Measurements from ENCODE around the gene PRLH.

Gene PRLH

DNA sequence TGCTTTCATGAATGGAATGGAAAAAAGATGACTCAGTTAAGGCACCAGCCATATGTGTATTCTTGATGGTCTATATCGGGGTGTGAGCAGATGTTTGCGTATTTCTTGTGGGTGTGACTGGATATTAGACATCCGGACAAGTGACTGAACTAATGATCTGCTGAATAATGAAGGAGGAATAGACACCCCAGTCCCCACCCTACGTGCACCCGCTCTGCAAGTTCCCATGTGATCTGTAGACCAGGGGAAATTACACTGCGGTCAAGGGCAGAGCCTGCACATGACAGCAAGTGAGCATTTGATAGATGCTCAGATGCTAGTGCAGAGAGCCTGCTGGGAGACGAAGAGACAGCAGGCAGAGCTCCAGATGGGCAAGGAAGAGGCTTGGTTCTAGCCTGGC, 12.4 kb upstream of the PRLH start:
- TF ChIP-seq POLR2AphosphoS5 (IDR thresholded peaks at IDR 0.05; ENCODE audit: low read depth, low read length), result no peak
- no peak for TF ChIP-seq TAF1 (IDR thresholded peaks at IDR 0.05; ENCODE audit: borderline replicate concordance, low read depth, low read length)
- no peak for TF ChIP-seq POLR2A (IDR thresholded peaks at IDR 0.05; ENCODE audit: low read depth, low read length)

GRCh38 chr2:237555560-237555959, 10.8 kb upstream of the PRLH start:
- FAIRE-seq (no peak), DNase-seq (ENCODE audit: insufficient read length) (no peak)
- no peak for TF ChIP-seq POLR2A (IDR thresholded peaks at IDR 0.05; ENCODE audit: low read depth, low read length)
- TF ChIP-seq POLR2AphosphoS5 (IDR thresholded peaks at IDR 0.05; ENCODE audit: low read depth, low read length), result no peak
- TF ChIP-seq TAF1 (IDR thresholded peaks at IDR 0.05; ENCODE audit: borderline replicate concordance, low read depth, low read length), result no peak

More for the DNA sequence above, 12.4 kb upstream of the PRLH start:
- FAIRE-seq (peak; percentile 56), DNase-seq (ENCODE audit: insufficient read length) (no peak)

GRCh38 chr2:237556773-237557632, 9.4 kb upstream of the PRLH start:
- DNase-seq (ENCODE audit: insufficient read length) (peak; percentile 64), FAIRE-seq (peak; percentile 96)

DNA sequence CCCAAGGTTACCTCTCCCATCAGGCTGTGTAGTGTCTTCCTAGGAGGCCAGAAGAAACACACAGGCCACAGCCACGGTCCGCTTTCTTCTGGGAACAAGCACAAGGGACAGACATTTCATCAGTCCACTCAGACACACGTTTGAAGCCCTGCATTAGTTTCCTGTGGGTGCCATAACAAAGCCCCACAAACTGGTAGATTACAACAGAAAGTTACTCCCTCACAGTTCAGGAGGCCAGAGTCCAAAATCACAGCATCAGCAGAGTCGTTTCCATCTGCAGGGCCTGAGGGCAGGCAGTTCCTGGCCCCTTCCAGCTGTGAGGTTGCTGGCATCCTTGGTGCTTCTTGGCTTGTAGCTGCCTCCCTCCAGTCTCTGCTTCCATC, 8.8 kb upstream of the PRLH start:
- no peak for TF ChIP-seq POLR2AphosphoS5 (IDR thresholded peaks at IDR 0.05; ENCODE audit: low read depth, low read length)
- no peak for TF ChIP-seq TAF1 (IDR thresholded peaks at IDR 0.05; ENCODE audit: borderline replicate concordance, low read depth, low read length)
- TF ChIP-seq POLR2A (IDR thresholded peaks at IDR 0.05; ENCODE audit: low read depth, low read length), result no peak
- FAIRE-seq, result no peak
- DNase-seq (ENCODE audit: insufficient read length), result no peak

More at GRCh38 chr2:237556773-237557632, 9.4 kb upstream of the PRLH start:
- TF ChIP-seq POLR2AphosphoS5 (IDR thresholded peaks at IDR 0.05; ENCODE audit: low read depth, low read length), result no peak
- no peak for TF ChIP-seq POLR2A (IDR thresholded peaks at IDR 0.05; ENCODE audit: low read depth, low read length)
- no peak for TF ChIP-seq TAF1 (IDR thresholded peaks at IDR 0.05; ENCODE audit: borderline replicate concordance, low read depth, low read length)

DNA sequence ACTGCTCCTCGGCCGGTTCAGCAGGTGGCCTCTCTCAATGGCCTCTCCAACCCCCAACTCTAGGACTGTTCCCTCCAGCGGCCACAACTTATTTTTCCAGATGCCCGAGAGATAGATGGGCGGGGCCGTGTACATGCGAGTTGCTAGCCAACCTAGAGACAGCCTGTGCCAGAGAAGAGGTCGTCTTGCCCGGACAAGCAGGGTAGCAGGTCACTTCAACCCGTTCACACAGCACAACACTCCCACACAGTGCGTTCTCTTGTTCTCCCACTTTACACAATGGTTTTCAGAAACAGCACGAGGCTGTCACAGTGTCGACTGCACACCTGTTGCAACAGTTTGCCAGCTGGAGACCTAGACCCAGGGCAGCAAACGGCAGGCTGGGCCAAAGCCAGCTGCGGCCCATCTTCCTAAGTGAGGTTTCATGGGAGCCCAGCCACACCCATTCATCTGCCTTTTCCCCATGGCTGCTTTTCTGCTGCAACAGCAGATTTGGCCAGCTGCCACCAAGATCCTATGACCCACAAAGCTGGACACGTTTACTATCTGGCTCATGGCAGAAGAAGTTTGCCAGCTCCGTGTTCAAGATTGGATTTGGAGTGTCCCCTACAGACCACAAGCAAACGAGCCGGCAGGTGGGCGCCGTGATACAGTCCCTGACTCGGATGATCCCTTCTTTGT, 7.3 kb upstream of the PRLH start:
- DNase-seq (ENCODE audit: insufficient read length) (no peak), FAIRE-seq (no peak)
- TF ChIP-seq POLR2AphosphoS5 (IDR thresholded peaks at IDR 0.05; ENCODE audit: low read depth, low read length) (no peak), POLR2A (IDR thresholded peaks at IDR 0.05; ENCODE audit: low read depth, low read length) (no peak), TAF1 (IDR thresholded peaks at IDR 0.05; ENCODE audit: borderline replicate concordance, low read depth, low read length) (no peak)

- FAIRE-seq (no peak), DNase-seq (ENCODE audit: insufficient read length) (no peak)
- TF ChIP-seq POLR2AphosphoS5 (IDR thresholded peaks at IDR 0.05; ENCODE audit: low read depth, low read length) (no peak), POLR2A (IDR thresholded peaks at IDR 0.05; ENCODE audit: low read depth, low read length) (no peak), TAF1 (IDR thresholded peaks at IDR 0.05; ENCODE audit: borderline replicate concordance, low read depth, low read length) (no peak)
Observed at GRCh38 chr2:237561221-237561620, 5.2 kb upstream of the PRLH start.

DNA sequence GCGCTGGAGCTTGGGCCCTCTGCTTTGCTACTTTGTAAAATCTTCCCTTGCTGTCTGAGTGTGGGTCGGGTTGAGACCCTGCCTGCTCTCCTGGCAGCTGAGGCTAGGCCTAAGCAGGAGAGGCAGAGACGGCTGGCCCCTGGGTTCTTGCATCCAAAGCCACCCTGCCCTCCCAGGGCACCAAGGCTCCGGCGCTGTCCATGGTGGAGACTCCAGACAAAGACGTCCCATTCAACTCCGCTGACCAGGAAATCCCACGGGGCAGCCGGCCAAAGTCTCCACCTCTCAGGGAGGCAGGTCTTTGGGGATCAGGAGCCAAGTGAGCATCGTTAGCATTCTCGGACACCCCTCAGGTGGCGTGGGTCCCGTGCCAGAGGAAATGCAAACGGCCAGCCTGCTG, 2.6 kb upstream of the PRLH start:
- FAIRE-seq (no peak), DNase-seq (ENCODE audit: insufficient read length) (no peak)
- TF ChIP-seq TAF1 (IDR thresholded peaks at IDR 0.05; ENCODE audit: borderline replicate concordance, low read depth, low read length) (no peak), POLR2A (IDR thresholded peaks at IDR 0.05; ENCODE audit: low read depth, low read length) (no peak), POLR2AphosphoS5 (IDR thresholded peaks at IDR 0.05; ENCODE audit: low read depth, low read length) (no peak)

- no peak for DNase-seq (ENCODE audit: insufficient read length)
- no peak for FAIRE-seq
- TF ChIP-seq POLR2A (IDR thresholded peaks at IDR 0.05; ENCODE audit: low read depth, low read length) (no peak), TAF1 (IDR thresholded peaks at IDR 0.05; ENCODE audit: borderline replicate concordance, low read depth, low read length) (no peak), POLR2AphosphoS5 (IDR thresholded peaks at IDR 0.05; ENCODE audit: low read depth, low read length) (no peak)
Observed at GRCh38 chr2:237564526-237565131, 1.7 kb upstream of the PRLH start.

DNA sequence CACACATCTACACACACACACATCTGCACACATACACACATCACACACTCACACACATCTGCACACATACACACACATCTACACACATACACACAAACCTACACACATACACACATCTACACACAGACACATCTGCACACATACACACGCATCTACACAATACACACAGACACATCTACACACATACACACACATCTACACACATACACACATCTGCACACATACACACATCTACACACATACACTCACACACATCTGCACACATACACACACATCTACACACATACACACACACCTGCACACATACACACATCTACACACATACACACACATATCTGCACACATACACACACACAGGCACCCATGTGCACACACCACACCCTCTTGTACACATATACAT, 400 bp upstream of the PRLH start:
- no peak for TF ChIP-seq TAF1 (IDR thresholded peaks at IDR 0.05; ENCODE audit: borderline replicate concordance, low read depth, low read length)
- TF ChIP-seq POLR2AphosphoS5 (IDR thresholded peaks at IDR 0.05; ENCODE audit: low read depth, low read length), result no peak
- TF ChIP-seq POLR2A (IDR thresholded peaks at IDR 0.05; ENCODE audit: low read depth, low read length), result no peak
- FAIRE-seq (peak; percentile 21), DNase-seq (ENCODE audit: insufficient read length) (no peak)

GRCh38 chr2:237567276-237568029, 1.1 kb downstream of the PRLH start:
- TF ChIP-seq TAF1 (IDR thresholded peaks at IDR 0.05; ENCODE audit: borderline replicate concordance, low read depth, low read length), result no peak
- no peak for TF ChIP-seq POLR2A (IDR thresholded peaks at IDR 0.05; ENCODE audit: low read depth, low read length)
- no peak for TF ChIP-seq POLR2AphosphoS5 (IDR thresholded peaks at IDR 0.05; ENCODE audit: low read depth, low read length)
- DNase-seq (ENCODE audit: insufficient read length) (no peak), FAIRE-seq (no peak)

All from GM12892 (cell line).